ENCODE results near the gene MSL2.

DNA sequence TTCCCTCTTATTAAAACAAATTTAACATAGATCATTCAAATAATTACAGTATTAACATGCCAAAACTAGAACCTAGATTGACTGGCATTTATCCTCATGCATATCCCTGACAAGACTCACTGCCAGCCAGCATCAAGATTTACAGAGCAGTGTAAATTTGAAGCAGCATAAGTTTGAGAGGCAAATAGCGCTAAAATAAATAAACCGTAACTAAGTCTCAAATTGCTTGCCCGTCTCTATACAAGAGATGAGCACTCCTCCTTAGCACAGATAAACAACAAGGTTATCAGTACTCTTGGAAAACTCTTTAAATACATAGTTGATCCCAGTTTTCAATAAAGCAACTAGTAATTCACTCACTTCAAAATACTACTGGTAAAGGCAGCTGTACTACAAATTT lies 29.6 kb downstream of the MSL2 start:
- no peak for TF ChIP-seq FOXA1 (IDR thresholded peaks at IDR 0.05)
- no peak for TF ChIP-seq HDGF (IDR thresholded peaks at IDR 0.05; ENCODE audit: borderline replicate concordance)
- no peak for TF ChIP-seq FOXM1 (IDR thresholded peaks at IDR 0.05; ENCODE audit: borderline replicate concordance)
- no peak for TF ChIP-seq TARDBP (IDR thresholded peaks at IDR 0.05)
- TF ChIP-seq SP1 (IDR thresholded peaks at IDR 0.05) = no peak
- TF ChIP-seq, protein P1, sequence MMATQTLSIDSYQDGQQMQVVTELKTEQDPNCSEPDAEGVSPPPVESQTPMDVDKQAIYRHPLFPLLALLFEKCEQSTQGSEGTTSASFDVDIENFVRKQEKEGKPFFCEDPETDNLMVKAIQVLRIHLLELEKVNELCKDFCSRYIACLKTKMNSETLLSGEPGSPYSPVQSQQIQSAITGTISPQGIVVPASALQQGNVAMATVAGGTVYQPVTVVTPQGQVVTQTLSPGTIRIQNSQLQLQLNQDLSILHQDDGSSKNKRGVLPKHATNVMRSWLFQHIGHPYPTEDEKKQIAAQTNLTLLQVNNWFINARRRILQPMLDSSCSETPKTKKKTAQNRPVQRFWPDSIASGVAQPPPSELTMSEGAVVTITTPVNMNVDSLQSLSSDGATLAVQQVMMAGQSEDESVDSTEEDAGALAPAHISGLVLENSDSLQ (IDR thresholded peaks at IDR 0.05) = peak; percentile 90
- TF ChIP-seq ELF4 (IDR thresholded peaks at IDR 0.05) = no peak
